Measurements from ENCODE around the gene RBKS.
"Not testable (repeated sequence)": the region's sequence is repeated elsewhere in the genome, so short reads cannot be mapped to it uniquely, and the experiment has no call there.

RBKS gene

DNA sequence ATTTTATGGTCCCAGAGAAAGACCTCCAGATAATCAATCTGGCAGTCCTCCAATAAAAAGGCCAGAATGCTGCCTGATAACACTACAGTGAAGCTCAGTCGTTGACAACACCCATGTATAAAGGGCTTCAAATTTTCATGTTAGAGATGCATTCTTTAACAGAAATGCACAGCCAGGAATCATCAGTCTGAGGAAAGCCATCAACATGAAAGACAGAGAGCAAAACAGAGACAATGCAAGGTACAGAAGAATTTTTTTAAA is 14.1 kb upstream of the RBKS start:
- no peak for DNase-seq

DNA sequence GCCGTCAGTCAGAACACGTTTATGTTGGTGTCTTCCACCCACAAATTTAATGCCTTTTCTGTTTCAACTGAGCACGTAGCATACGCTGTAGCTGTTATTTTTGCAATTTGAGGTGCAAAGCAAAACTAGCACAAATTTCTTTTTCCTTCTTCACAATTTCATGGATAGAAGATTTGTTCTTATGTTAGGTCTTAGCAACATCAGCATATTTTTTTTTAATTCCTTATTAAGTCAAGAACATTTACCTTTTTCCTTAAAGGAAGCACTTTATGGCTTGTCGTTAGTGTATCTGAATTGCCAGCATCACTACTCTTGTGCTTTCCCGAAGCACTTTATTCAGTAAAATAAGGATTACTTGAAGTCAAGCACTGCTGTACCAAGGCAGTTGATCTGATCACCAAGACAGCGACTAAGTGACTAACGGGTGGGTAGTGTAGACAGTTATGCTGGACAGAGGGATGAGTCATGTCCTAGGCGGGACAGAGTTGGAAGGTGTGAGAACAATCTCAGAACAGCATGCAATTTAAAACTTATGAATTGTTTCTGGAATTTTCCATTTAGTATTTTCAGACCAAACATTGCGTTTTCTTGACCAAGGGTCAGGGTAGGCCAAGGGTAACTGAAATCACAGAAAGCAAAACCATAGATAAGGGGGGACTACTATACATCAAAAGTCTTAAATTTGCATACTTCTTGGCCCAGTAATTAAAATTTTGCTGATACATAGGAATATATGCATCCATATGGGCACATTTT is 13.6 kb upstream of the RBKS start:
- DNase-seq: no peak

DNA sequence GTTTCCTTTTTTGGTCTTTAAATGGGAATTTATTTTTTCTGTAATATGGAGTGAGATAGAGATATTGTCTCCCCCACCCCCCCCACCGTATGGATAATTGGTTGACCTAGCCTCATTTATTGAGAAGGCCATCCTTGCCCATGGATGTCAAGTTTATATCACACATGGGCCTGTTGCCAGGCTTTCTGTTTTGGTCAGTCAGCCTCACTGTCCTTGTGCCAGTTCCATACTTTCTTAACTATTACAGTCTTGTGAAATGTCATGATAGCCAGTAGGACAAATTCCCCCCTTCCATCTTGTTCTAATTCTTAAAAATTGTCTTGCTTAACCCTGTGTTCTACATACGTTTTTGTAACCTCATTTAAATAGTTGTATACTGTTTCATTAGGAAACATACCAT is 12.8 kb upstream of the RBKS start:
- DNase-seq: no peak

DNA sequence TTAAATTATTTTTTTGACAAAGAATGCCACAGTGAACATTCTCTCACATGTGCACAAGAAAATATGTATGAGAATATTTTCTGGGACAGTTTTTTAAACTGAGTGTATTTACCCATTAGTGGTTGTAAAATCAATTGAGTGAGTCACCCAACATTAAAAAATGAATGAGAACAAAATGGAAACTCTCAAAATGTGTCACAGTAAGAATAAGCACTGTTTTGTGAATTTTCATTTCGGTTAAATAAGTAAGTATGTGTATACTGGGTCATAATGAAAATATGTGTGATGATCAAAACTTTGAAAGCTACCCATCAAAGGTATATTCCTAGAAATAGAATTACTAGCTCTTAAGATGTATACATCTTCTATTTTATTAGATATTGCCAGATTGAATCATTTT is 11.9 kb upstream of the RBKS start:
- DNase-seq: no peak

DNA sequence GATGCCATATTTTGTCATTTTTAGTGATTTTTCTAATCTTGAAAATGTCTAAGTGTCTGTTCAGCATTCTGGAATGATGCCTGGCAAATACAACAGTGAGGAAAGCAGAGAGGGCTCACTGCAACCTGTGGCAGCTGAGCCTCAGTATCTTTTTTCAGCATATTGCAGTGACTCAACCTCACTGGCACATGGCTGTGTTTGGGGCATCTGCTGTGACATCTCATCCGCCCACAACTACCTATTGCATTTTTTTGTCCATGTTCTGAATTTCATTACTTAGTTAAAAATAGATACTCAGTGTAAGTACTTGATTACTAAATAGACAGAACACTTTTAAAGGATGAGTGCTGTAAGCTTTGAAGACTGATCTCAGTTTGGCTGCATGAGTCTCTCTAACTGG is 11.0 kb upstream of the RBKS start:
- no peak for DNase-seq

DNA sequence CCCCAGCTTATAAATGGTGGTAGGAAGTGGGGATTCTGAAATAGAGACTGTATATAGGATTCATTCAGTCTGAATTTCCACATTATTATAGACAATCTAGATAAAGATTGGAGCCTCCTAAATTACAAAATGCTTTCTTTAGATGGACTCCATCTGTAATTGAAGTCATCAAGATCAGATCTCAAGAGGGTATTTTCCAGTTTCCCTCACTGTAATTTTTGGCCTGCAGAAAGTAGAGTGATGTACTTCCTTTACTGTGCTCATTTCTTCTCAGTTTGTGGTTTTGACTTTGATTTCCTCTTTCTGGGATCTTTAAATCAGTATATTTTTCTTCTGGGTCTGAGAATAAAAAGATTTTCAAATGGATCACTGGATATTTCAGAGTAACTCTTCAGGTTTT is 7.5 kb upstream of the RBKS start:
- DNase-seq: no peak

DNA sequence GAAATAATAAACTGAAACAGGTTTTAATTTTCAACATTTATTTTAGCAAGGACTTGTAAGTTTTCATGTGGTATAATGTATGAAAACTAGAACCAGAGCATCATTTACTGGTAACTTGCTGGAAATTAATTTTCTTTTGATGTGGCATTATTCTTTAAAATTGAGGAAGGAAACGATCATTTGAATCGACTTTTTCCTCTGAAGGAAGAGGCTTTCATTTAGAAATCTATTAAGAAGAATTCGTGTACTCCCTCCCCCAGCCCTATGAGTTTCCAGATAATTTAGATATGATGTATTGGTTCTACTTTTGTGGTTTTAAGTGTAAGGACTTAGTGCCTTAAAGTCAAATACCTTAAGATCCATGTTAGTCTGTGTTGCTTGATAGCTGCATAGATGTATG is 2.8 kb upstream of the RBKS start:
- no peak for DNase-seq

DNA sequence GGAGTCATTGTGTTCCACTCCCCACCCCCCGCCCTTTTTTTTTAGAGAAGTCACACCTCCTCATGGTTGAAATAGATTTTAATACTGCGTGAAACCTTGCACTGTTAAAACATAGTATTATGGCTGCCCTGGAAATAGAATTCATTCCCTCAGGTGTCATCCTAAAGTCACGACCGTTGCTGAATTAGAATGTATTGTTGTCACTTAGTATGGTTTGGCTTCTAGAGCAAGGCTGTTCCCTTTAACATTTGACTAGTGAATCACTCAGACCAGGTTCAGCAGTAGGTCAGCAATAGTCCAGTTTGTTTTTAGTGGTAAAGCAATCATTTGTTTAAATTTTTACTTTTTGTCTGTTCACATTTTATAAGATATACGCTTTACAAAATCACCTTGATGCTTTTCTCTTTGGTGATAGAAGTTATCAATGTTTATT is 1.5 kb upstream of the RBKS start:
- no peak for DNase-seq

DNA sequence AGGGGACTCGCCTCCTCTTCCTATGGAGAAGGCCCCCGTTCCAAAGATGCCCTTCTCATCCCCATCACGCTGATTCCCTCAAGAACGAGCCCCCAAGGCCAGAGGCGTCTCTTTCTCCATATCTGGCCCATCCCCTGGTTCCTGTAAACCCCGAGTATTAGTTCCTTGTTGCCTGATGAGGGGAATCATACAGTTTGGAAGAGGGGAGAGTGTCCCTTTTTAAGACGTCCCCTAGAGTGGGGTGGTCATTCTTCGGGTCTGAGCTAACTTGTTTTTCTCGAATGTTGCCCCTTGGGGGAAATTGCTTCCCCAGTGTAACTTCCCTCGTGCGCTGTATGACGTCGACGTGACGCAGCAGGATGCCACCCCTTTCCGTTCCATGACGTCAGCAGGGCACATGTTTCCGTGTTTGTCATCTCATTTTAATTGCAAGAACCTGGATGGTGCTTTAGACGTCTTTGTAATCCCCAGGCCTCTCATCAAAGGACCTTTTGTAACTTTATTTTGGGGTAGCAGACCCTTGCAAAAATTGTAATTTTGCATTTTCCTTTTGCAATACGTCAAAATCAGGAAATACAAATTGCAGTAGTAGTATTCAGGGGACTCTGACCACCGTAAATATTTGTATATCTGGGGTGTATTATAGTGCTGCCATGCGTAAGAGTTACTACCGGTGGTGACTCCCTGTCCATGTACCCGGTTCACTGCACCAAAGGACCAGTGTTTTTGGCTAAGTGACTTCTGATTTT is 911 bp upstream of the RBKS start:
- peak; percentile 52 for DNase-seq

DNA sequence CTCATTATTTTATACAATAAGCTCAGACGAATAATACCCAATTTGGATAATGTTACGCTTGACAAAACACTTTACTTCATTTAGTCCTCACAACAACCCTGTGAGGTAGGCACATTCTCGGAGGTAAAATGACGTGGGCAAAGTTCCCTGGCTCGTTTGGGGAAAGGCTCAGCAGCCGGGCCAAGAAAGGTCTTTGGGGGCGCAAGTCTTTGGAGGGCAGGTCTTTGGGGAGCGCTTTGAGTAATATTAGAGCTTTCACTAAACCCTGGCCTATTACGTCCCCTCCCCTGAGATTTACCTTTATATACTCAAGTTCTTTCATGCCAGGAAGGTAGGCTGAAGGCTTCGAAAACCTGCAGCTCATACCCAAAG is 427 bp downstream of the RBKS start:
- DNase-seq: no peak

DNA sequence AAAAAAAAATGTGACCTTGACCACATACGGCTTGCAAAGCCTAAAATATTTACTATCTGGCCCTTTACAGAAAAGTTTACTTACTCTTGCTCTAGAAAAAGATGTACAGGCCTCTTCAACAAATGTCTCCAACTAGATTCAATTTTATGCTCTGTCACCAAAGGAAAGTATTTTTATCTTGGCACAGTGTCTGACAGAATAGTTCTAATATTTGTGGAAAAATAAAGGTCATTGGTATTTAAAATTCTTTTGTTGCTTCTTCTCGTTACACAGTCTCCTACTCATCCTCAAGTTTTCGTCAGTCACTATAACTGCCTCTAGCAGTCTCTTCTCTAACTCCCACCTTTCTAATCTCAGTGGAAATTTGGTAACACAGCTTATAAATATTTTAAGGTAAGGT is 1.4 kb downstream of the RBKS start:
- DNase-seq: no peak

DNA sequence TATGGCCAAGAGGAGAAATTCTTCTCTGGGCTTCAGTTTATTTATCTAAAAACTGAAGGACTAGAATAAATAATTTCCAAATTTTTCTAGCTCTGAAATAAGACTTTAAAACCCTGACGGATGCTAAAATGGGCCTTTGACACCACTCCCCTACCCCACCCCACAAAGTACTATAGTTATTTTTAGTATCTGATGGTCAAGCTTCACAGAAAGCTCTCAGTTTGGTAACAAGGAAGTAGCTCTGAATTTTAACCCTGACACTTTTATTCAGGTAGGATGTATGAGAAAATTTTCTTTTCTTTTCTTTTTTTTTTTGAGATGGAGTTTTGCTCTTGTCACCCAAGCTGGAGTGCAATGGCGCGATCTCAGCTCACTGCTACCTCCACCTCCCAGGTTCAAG is 2.4 kb downstream of the RBKS start:
- no peak for DNase-seq

DNA sequence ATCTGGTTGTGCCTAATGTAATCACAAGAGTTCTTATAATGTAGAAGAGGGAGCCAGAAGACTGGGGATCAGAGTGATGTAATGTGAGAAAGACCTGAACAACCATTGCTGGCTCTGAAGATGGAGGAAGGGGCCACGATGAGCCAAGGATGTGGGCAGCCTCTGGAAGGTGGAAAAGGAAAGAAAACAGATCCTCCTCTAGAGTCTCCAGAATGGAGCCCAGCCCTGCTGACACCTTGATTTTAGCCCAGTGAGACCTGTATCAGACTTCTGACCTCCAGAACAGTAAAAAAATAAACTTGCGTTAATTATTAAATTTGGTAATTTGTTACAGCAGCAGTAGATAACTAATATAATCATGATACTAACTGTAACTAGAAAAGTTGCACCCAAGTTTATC is 3.1 kb downstream of the RBKS start:
- DNase-seq: no peak

DNA sequence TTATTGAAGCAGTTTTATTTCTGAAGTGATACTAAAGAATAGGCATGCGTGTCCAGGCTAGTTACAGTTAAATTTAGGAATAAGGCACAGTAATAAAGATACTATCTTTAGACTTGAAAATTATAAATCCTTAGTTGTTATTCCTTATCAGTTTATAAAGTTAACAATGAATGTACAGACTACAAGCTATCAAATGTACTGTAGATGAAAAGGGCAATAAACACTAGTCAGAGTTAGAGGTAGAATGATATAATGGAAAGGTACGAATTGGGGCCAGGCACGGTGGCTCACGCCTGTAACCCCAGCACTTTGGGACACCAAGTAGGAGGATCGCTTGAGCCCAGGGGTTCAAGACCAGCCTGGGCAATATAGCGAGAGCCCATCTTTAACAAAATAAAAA is 3.9 kb downstream of the RBKS start:
- no peak for DNase-seq

DNA sequence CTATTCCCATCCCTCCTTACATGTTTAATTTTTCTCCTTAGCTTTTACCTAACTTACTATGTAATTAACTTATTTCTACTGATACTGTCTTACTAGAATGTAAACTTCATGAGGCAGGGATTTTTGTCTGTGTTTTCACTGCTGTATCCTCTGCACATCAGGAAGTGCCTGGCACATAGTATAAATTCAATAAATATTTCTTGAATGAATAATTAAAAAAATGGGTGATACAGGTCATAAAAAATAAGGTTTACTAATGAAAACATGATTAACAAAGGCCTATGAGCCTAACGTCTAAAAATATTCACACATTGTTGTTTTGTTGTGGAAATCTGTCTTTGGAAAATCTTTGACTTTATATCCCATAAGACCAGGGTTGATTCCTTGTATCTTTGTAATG is 4.5 kb downstream of the RBKS start:
- no peak for DNase-seq

DNA sequence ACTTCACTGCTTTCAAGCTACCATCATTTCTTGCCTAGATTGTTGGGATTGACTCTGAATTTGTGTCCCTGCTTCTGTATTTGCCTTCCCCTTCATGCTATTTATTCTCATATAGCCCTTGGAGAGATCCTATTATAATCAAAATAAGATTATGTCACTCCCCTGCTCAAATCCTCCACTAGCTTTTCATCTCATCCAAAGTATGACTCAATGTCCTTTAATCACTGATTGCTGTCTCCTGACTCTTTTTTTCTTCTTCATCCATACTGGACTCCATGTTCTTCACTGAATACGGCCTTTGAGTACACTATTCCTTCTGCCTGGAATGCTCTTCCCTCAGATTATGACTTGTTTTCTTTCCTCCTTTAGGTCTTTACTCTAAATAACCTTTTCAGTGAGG is 5.0 kb downstream of the RBKS start:
- no peak for DNase-seq

DNA sequence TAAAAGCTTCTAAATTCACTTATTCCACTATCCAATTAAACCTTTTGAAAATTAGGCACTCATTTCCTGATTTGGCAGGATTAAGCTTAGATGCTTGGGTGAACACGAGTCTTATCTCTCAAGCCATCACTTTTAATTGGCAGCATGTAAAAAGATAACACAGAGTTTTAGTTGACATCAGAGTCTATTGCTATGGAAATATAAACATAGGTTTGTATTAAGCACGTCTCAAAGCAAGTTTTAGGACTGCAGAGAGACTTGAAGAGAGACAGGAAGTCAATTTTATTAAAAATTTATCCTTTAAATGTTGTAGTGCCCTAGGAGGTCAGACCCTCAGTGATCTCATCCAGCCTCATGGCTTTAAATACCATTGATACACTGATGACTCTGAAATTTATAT is 5.6 kb downstream of the RBKS start:
- no peak for DNase-seq

DNA sequence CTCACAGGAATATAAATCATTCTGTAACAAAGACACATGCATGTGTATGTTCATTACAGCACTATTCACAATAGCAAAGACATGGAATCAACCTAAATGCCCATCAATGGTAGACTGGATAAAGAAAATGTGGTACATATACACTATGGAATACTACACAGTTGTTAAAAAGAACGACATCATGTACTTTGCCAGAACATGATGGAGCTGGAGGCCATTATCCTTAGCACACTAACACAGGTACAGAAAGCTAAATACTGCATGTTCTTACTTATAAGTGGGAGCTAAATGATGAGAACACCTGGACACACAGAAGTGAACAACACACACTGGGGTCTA is 7.6 kb downstream of the RBKS start:
- not testable (repeated sequence) for DNase-seq

DNA sequence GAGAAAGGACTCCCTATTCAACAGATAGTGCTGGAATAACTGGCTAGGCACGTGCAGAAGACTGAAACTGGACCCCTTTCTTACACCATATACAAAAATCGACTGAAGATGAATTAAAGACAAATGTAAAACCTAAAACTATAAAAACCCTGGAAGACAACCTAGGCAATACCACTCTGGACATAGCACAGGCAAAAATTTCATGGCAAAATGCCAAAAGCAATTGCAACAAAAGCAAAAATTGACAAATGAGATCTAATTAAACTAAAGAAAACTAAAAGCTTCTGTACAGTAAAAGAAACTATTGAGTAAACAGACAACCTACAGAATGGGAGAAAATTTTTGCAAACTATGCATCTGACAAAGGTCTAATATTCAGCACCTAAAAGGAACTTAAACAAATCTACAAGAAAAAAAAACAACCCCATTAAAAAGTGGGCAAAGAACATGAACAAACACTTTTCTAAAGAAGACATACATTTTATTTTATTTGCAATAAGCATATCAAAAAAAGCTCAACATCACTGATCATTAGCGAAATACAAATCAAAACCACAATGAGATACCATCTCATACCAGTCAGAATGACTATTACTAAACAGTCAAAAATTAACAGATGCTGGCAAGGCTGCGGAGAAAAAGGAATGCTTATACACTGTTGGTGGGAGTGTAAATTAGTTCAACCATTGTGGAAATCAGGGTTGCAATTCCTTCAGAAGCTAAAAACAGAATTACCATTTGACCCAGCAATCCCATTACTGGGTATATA is 8.2 kb downstream of the RBKS start:
- not testable (repeated sequence) for DNase-seq

DNA sequence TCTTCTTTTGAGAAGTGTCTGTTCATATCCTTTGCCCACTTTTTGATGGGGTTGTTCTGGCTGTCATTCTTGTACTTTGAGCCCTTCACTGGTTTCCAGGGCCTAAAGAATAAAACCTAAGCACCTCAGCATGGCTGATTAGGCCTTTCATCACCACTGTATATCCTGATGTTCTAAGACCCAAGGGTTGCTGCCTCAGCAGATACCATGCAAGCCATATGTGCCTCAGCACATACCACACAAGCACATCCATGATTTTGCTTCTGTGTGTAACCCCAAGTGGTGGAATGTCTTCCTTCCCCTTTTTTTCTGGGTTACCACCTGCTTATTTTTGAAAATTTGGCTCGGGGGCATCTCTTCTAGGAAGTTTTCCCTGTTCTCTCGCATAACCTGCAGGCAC is 11.4 kb downstream of the RBKS start:
- no peak for DNase-seq

DNA sequence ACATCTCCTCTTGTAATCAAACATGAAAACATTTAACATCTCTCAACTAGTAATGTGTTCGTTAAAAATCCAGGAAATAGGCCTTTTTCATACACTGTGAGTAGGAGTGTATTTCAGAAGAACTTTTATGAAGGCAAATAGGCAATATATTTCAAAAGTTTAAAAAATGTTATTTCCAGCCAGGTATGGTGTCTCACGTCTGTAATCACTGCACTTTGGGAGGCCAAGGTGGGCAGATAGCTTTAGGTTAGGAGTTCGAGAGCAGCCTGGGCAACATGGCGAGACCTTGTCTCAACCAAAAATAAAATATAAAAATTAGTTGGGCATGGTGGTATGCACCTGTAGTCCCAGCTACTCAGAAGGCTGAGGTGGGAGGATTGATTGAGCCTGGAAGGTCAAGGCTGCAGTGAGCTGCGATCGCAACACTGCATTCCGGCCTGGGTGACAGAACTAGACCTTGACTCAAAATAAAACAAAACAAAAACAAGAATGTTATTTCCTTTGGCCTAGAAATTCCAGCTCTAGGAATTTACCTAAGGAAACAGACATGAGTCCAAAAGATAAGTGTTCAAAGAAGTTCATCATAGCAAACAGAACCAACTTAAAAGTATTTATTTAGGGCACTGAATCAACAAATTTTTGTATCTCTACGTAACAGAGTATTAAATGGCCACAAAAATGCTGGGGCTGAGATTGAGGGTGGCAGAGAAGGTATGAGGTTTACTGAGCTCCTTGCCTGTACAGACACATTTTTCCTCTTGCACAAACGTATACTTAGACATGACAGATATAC is 14.9 kb downstream of the RBKS start:
- no peak for DNase-seq

DNA sequence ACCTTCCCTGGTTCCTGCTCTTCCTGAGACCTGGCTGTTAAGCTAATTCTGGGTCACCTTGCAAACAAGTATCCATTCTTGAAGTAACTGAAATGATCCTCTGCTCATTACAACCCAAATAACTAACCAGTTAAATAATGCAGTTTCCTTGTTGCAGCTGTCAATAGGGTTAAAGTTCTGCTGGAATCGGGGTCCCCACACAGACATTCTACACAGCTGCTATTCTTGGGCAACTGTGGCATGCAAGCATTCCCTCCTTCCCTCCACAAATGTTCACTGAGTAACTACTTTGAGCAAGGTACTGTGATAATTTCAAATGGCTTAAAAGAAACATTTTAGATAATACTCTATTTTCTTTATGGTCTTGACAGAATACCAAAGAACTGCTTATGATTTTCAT is 17.1 kb downstream of the RBKS start:
- DNase-seq: no peak

DNA sequence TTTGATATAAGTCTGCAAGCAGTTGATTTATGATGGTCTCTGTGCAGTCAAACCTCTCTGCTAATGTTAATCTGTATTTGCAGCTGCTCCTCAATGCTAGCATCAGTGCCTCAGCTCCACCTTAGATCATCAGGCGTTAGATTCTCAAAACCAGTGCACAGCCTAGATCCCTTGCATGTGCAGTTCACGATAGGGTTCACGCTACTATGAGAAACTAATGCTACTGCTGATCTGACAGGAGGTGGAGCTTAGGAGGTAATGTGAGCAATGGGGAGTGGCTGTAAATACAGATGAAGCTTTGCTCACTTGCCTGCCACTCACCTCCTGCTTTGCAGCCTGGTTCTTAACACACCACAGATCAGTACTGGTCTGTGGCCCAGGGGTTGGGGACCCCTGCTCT is 18.4 kb downstream of the RBKS start:
- DNase-seq: no peak

DNA sequence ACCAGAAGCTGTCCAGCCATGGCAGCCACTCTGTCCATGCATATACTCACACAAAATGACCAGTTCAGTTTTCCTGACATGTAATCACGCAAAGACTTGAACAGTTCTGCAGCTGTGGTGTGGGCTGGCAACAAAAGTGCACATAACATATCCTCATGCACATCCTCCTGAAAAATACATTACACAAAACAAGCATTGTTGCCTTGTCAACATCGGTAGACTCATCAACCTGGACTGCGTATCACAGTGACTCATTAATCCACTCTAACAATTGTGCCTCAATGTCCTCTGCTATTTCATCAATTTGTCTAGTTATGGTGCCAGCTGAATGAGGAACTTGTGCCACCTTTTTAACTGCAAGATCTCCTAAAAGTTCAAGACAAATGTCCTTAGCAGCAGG is 19.5 kb downstream of the RBKS start:
- DNase-seq: no peak
